Progenitor cell of endocrine pancreas (in vitro differentiated cells): ENCODE measurements around the gene SLC3A2. TPM values are rescaled to one million over a fixed set of nuclear protein-coding genes. Genes with fewer than 3 reads are reported as not detected.

Experiments
- DNase-seq: peaks from one replicate; pipeline ENCODE4 v3.0.0; 2021; ENCODE audit warnings: low spot score; ENCODE audit not compliant: unreplicated experiment
- H3K27ac Mint-ChIP-seq: 2 replicates; pipeline ENCODE4 v1.8.0; 2021; ENCODE audit warnings: mild to moderate bottlenecking, moderate library complexity, mixed read lengths
- H3K27me3 Mint-ChIP-seq: 2 replicates; pipeline ENCODE4 v1.8.0; 2021; ENCODE audit warnings: mixed read lengths
- H3K36me3 Mint-ChIP-seq: 2 replicates; pipeline ENCODE4 v1.8.0; 2022; ENCODE audit warnings: mixed read lengths; ENCODE audit not compliant: insufficient read depth
- H3K4me1 Mint-ChIP-seq: 2 replicates; pipeline ENCODE4 v1.8.0; 2021; ENCODE audit warnings: low read depth, mixed read lengths
- H3K4me3 Mint-ChIP-seq: 2 replicates; pipeline ENCODE4 v1.8.0; 2021; ENCODE audit warnings: low read depth, mild to moderate bottlenecking, moderate library complexity, mixed read lengths
- H3K9me3 Mint-ChIP-seq: 2 replicates; pipeline ENCODE4 v1.8.0; 2021; ENCODE audit warnings: low read depth, mixed read lengths
- total RNA-seq: library from RNA; stranded (reverse); gene quantifications from 2 replicates; pipeline ENCODE4 v1.2.1, GENCODE V29; 2021
- TF ChIP-seq, protein P1 (sequence below): fragments of 200-600 bp; sonication (generic); IDR thresholded peaks from one replicate; pipeline ENCODE4 v1.5.0; 2021; ENCODE audit warnings: antibody characterized with exemption, mild to moderate bottlenecking; ENCODE audit not compliant: unreplicated experiment

SLC3A2 gene
- total RNA-seq, 1 donor from 2014 or later = 140 TPM

DNA sequence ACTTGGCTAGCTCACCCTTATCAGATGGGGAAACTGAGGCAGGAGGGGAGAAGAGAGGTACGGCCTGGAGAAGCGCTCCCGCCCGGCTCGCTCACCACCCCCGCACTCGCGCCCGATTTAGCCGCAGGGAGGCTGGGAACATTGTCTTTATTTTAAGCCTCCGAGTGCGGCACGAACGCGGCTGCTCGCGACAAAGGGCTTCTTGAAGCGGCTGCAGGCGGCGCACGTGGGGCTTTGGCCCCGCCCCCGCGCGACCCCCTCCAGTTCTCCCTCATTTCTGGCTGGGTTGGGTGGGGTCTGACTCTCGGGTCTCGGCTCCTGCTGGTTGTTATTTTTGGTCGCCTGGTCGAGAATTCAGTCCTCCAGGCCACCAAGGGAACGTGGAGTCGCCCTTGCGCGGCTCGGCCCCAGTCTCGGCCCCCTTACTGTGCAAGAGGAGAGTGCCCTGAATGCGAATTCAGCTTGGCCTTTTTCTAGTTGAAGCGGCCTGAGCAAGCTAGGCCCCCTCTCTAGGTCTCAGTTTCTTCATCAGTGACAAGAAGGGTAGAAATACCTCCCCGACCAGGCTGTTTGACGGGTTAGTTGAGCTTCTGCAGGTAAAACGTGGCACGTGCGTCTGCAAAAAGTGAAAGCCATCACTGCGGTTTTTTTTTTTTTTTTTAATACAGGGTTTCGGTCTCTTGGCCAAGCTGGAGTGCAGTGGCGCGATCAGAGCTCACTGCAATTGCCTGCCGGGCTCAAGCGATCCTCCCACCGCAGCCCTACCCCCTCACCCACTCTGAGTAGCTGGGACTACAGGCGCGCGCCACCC is 43.1 kb downstream of the SLC3A2 start:
- Mint-ChIP-seq H3K4me1 (peaks cover 42% of the 10 kb centered on the region), H3K27me3 (peaks cover 72% of the 10 kb centered on the region), H3K36me3 (no peaks in the 10 kb centered on the region), H3K27ac (peak overlapping the region; percentile 77), H3K4me3 (peak overlapping the region; percentile 49), H3K9me3 (no peaks in the 10 kb centered on the region)
- TF ChIP-seq, protein P1, sequence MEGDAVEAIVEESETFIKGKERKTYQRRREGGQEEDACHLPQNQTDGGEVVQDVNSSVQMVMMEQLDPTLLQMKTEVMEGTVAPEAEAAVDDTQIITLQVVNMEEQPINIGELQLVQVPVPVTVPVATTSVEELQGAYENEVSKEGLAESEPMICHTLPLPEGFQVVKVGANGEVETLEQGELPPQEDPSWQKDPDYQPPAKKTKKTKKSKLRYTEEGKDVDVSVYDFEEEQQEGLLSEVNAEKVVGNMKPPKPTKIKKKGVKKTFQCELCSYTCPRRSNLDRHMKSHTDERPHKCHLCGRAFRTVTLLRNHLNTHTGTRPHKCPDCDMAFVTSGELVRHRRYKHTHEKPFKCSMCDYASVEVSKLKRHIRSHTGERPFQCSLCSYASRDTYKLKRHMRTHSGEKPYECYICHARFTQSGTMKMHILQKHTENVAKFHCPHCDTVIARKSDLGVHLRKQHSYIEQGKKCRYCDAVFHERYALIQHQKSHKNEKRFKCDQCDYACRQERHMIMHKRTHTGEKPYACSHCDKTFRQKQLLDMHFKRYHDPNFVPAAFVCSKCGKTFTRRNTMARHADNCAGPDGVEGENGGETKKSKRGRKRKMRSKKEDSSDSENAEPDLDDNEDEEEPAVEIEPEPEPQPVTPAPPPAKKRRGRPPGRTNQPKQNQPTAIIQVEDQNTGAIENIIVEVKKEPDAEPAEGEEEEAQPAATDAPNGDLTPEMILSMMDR = no peak
- no peak for DNase-seq

DNA sequence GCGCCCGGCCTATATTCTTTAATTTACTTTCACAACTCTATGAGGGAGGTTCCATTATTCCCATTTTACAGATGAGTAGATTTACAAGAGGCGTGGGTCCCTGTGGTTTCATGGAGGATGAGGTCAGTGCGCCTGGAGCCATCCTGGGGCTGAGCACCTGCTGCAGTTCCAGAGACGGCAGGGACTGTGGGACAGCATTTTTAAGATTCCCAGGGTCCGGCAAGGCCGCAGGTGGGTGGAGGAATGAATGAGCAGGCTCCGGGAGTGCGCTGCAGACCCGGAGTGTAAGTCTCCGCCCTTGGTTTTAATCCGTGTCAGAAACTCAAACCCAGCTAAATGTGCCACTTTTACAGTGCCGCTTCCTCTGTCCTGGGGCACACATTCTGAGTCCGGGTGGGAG is 44.6 kb downstream of the SLC3A2 start:
- H3K9me3 Mint-ChIP-seq = no peaks in the 10 kb centered on the region
- H3K4me3 Mint-ChIP-seq = peak overlapping the region; percentile 48
- TF ChIP-seq, protein P1 = no peak
- H3K27ac Mint-ChIP-seq = no peak overlapping the region
- H3K4me1 Mint-ChIP-seq = peaks cover 43% of the 10 kb centered on the region
- H3K36me3 Mint-ChIP-seq = no peaks in the 10 kb centered on the region
- H3K27me3 Mint-ChIP-seq = peaks cover 76% of the 10 kb centered on the region
- DNase-seq = no peak

DNA sequence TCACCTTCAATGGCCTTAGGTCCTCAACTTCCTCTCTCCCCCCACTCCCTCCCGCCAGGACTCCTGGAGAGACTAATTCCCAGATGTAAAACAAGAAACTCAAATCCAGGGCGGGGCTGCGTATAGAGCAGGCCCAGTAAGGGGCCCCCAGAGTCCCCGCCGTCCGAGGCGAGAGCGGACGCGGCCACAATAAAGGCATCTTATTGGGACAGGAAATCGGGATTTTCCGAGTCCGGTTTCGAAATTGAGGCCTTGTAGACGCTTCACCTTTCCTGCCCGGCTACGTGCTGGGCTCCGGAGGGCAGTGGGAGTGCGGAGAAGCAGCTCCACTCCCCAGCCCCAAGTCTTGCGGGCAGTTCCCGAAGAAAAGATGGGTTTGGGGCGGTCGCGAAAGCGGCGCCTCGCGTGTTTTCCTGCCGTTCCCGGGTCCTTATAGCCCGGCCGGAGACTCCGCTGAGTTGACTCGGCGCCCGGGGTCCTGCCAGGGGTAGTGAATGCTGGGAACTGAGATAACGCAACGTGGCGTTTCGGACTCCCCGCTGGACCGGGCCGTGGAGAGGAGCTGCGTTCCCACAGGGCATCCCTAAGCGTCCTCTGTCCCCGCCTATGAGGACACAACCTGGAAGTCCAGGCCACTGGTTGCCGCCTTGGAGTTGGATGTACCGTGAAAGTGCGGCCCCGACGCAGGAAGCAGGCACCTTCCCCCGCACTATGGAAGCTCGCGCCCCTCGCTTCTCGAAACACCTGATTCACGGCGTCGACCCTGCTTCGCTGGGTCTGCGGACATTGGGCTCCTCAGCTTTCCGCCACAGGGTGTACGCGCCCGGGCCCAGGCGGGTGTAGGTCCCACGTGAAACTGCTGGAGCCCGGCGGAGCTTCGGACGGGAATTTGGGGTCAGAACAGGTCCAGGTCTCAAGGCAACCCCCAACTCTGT is 45.3 kb downstream of the SLC3A2 start:
- Mint-ChIP-seq H3K27ac (peak overlapping the region; percentile 73), H3K4me3 (peak overlapping the region; percentile 48), H3K36me3 (no peaks in the 10 kb centered on the region), H3K27me3 (peaks cover 80% of the 10 kb centered on the region), H3K9me3 (no peaks in the 10 kb centered on the region), H3K4me1 (peaks cover 43% of the 10 kb centered on the region)
- TF ChIP-seq, protein P1 = no peak
- DNase-seq = no peak

DNA sequence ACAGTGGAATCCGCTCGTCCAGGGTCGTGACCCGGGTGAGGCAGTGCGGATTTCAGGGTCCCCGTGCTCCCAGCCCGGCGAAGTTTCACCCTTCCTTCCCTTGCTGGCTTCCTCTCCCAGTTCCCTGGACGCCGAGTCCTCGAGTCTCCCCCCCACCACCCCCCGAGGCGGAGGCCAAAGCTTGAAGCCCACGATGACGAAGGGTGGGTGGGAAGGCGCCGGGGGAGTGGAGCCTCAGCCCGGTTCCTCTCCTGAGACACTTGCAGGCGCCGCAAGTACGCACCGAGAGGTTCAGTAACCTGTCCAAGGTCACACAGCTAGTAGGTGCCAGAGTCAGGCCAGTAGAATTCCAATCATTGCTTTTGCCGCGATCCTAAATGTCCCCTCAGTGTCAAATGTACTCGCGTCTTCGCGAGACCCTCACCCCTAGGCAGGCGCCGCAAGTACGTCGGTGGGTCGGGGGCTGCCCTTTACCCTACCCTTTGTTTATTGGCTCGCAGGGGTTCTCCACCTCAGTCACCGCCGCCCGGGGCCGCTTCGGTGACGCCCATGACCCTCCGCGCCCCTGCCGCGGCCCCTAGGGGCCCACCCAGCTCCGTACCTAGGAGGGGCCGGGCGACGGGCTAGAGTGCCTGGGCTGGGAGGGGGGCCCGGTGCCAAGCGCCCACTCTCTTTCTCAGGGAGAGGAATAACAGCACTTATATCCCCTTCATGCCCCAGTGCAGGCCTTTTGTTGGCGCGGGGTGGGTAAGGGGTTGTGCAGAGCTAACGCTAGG is 46.2 kb downstream of the SLC3A2 start:
- no peak overlapping the region for H3K4me3 Mint-ChIP-seq
- TF ChIP-seq, protein P1 = no peak
- no peaks in the 10 kb centered on the region for H3K36me3 Mint-ChIP-seq
- no peak for DNase-seq
- H3K27ac Mint-ChIP-seq = no peak overlapping the region
- peaks cover 36% of the 10 kb centered on the region for H3K4me1 Mint-ChIP-seq
- H3K9me3 Mint-ChIP-seq = no peaks in the 10 kb centered on the region
- peaks cover 79% of the 10 kb centered on the region for H3K27me3 Mint-ChIP-seq
